Kasumi-1 (cell line): ENCODE measurements around the gene ZFP30.
A peak's percentile ranks its signal among the peaks of the same experiment; 100 is the strongest.

ENCODE experiments used
- DNase-seq, 2 experiments: peaks; one replicate each; lab custom pipeline; 2025; lab: John Stamatoyannopoulos, UW

Gene ZFP30

DNA sequence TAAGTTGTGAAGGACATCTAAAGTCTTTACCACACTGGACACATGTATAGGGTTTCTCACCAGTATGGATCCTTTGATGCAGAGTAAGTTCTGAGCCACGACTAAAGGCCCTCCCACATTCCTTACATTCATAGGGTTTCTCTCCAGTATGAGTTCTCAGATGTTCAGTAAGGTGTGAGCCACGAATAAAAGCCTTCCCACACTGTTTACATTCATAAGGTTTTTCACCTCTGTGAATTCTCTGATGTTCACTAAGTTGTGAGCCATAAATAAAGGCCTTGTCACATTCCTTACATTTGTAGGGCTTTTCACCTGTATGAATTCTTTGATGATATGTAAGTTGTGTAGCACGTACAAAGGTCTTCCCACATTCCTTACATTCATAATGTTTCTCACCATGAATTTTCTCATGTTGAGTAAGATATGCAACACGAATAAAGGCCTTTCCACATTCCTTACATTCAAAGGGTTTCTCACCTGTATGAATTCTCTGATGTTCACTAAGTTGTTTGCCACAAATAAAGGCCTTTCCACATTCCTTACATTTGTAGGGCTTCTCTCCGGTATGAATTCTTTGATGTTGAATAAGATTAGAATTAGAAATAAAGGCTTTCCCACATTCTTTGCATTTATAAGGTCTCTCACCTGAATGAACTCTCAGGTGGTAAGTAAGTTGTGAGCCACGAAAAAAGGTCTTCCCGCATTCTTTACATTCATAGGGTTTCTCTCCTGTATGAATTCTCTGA lies 90.5 kb downstream of the ZFP30 start:
- DNase-seq: peak in 1 of 2 experiments; percentile 3
